Right lobe of liver (tissue), 4 donors: Measurements from ENCODE around the gene NKIRAS2.

Source experiments
- POLR2A ChIP-seq: fragments of 450-650 bp; IDR thresholded peaks from one replicate; pipeline ENCODE4 v1.6.1; 2017; ENCODE audit warnings: antibody characterized with exemption, mild to moderate bottlenecking
- TF ChIP-seq, protein P1 (sequence below), 4 donors: fragments of 200-600 bp in 3 of 4; fragments of 450-650 bp in 1 of 4; IDR thresholded peaks; one replicate each; pipeline versions ENCODE4 v1.5.1 to v1.8.0; 2016 to 2022; ENCODE audit warnings: antibody characterized with exemption in 4 of 4, mild to moderate bottlenecking in 2 of 4
- donor health status: DM: no; HTN: no; CAD: no.
- donor health status: DM: no; HTN: no; CAD: no.
- donor health status: DM: no; HTN: yes; CAD: no.

DNA sequence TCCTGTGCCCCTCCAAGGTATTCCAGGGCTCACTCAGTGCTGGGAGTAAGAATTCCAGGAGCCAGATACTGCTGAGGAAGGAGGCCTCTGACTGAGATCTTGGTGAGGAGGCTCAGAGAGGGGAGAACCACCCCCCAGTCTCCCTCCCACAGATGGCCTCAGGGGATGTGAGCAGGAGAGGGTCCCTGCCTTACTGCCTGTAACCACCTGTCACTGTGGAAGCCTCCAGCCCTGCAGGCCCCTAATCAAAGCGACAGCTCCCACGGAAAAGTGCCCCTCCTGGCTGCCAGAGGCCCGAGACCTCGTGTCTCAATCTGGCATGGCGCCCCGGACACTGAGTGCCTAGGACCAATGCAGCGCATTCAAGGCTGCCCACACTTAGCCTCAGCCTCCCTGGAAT is 38.2 kb downstream of the NKIRAS2 start:
- TF ChIP-seq POLR2A, result no peak
- TF ChIP-seq, protein P1, sequence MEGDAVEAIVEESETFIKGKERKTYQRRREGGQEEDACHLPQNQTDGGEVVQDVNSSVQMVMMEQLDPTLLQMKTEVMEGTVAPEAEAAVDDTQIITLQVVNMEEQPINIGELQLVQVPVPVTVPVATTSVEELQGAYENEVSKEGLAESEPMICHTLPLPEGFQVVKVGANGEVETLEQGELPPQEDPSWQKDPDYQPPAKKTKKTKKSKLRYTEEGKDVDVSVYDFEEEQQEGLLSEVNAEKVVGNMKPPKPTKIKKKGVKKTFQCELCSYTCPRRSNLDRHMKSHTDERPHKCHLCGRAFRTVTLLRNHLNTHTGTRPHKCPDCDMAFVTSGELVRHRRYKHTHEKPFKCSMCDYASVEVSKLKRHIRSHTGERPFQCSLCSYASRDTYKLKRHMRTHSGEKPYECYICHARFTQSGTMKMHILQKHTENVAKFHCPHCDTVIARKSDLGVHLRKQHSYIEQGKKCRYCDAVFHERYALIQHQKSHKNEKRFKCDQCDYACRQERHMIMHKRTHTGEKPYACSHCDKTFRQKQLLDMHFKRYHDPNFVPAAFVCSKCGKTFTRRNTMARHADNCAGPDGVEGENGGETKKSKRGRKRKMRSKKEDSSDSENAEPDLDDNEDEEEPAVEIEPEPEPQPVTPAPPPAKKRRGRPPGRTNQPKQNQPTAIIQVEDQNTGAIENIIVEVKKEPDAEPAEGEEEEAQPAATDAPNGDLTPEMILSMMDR (IDR thresholded peaks at IDR 0.05), result no peak
